HG03469 (cell line): ENCODE data around the gene TCF4.

ENCODE experiments used
- ATAC-seq: cut with Tn5 transposase; IDR thresholded peaks from one replicate; pipeline ENCODE4 v1.9.1; 2021; ENCODE audit warnings: mild to moderate bottlenecking, moderate library complexity, moderate number of reproducible peaks; ENCODE audit not compliant: unreplicated experiment

TCF4 gene

DNA sequence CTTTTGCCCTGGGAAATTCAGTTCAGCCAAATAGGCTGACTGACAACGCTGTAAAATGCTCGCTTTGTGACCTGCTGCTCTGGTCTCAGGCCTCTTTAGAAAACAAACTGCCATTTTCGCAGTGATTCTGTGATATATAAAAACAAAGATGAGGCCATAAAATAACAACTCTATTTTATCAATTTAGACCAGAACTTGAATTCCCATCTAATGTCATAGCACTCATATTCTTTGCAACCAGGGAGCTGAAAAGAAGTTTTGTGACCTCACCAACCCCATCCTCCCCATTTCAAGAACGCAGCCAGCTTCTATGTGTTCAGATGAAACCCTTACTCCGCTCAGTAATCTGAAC is 40.3 kb downstream of the TCF4 start:
- ATAC-seq: no peak

DNA sequence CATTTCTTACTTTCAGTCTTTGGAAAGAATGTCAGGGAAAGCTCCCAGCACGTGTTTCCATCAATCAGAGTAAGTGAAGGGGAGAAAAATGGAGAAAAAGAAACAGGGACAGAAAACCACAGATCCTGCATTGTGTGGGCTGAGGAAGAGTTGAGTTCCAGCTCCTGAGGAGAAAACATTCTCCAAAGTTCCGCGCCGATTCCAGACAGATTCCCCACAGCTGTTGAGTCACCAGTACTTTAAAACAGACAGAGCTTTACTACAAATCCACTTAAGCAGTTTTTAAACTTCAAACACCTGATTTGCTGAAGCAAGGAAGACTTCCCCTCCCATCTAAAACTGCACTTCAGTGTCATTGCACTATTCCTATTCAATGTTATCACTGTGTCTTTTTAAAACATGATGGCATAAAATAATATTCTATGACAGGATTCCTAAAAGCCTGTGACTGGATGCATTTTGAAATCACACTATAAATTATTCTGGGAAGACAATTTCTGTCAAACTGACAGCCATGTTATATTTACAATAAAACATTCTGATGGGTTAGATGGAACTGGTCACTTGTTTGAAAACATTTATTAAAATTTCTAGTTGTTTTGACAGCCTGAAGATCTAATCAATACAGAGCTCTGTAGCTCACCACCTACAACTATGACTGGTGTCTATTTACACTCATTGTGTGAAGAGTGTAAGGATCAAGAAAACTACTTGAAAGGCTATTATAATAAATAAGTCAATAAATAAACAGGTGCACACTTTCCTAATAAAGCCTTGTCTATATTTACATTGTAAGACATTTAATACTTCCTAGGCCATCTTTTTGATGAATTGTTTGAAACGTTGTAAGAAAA is 40.9 kb downstream of the TCF4 start:
- no peak for ATAC-seq

DNA sequence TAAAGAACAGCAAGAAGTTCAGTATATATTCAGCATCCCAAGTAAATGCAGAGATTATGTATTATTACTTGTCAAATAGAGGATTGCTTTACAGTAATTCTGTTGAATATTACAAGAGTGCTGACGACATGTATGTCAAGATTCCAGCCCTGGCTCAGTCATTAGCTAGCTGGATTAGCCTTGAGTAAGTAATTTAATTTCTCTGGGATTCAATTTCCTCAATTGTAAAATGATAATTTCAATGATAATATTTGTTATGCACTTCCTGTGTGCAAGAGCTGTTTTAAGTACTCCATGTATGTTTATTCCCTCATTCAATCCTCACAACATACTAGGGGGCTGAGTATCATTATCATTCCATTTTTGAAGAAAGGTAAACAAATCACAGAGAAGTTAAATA is 44.0 kb downstream of the TCF4 start:
- ATAC-seq: no peak

DNA sequence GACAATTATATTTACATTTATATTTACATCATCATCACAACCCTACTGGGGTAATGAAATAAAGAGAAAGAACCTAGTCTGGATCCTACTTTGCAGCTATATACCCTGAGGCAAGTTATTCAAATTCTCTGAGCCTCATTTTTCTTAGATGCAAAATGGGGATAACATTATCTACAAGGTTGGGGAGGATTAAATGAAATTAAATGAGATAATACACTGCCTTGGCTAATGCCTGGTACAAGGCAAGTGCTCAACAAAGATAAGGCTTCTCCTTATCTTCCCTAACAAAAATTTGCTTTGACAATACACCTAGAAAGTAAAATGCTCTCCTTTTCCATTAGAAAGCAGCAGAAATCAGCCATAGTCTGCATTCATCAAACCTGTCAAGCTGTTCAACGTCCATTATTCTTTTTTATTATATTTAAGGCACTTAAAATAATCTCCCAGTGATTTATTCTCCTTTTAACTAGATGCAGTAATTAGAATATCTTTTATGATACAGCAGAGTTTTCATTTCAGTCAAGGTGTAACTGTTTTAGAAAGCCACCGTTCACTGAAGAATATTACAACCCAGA is 44.8 kb downstream of the TCF4 start:
- no peak for ATAC-seq

DNA sequence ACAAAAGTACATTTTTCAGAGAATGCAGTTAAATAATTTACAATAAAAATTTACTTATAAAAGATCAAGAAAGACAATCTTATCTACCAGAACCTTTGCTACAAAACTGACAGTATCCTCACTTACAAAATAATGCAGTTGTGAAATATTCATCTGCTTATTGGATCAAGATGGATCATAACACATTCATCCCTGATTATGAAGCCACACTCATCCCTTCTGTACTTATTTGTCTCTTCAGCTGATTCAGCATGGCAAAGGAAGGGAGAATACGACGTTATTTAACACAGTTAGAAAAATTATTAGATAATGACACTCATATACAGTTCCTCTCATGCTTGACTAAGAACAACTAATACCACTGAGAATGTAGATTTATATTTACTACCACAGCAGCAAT is 46.4 kb downstream of the TCF4 start:
- no peak for ATAC-seq

DNA sequence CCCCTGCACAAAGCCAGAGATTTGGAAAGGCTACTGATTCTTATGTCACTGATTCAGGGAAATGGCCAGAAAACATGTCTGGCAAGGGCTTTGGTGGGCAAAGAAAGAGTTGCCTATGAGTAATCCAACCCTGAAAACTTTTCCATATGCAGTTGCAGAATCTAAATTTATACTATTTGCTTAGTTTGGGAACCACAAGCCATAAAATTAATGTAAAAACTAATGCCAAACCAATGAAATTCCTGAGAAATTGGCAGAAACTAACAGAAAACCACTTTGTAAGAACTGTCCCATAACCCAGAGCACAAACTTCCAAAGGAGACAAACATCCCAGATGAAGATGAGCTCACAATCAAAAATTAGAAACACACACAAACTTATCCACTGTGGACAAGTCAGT is 48.8 kb downstream of the TCF4 start:
- ATAC-seq: no peak

DNA sequence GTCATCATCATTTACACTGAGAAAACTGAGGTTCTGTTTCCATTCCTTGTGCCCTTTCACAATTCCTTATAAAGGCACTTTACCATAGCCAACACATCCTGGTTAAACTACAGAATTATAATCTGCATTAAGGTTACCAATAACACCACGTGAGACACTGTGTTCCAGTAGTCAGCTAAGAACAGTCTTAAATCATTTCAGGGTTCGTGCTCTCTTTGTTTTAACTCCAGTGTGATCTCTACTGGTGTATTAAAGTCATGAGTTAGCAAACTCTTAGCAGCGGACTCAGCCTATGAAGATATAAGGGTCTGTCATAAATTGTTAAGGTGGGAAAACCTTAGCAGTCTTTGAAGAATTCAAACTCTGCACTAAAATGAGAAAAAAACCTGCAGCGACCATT is 53.0 kb downstream of the TCF4 start:
- no peak for ATAC-seq

DNA sequence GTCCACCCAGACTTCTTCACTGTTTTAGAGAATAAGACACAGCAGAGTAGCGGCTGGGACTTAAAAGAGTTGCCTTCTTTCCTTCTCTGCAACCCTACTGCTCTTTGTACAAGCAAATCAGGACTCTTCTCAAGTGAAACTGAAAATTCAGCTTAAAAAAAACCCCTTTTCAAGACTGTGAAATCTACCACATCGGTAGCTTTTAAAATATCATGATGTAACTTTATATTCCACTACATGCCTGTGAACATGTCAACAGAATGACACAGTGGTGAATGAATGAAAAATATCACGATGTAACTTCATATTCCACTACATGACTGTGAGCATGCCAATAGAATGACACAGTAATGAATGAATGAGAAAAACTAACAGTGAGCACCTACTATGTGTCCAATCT is 53.4 kb downstream of the TCF4 start:
- ATAC-seq: no peak

DNA sequence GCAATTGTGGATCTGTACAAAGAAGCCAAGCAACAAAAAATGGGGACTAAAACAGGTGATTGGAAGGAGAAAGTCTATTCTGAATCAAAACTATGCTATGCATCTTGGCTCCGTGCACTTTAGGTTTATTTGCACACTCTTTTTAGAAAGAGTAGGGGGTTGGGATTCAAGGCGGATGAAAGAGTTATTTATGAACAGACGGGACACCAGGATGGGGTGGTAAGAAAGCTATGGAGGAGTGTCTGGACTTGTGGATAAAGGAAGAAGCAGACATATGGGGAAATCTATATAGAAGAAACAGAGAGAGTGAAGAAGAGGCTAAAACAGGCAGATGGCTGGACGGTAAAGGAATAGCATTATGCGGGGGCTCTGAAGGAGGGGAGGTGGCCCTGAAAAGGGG is 57.8 kb downstream of the TCF4 start:
- ATAC-seq: no peak

DNA sequence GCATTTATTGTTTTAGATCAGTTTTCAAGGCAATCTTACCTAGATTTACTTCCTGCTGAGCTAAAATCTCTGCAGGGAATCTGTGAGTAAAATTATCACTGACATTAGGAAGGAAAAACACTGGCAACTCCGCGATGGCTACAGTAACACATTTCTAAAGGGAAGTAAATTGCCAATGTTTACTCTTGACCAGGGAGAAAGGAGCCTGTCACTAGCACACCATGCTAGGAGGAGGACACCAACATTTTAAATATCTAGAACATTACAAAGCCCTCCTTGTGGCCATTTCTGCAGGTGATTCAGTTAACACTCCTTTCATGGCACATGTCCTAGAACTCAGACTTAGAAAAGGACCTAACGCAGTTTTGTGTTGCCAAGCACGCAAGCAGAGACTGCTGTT is 58.4 kb downstream of the TCF4 start:
- ATAC-seq: no peak

DNA sequence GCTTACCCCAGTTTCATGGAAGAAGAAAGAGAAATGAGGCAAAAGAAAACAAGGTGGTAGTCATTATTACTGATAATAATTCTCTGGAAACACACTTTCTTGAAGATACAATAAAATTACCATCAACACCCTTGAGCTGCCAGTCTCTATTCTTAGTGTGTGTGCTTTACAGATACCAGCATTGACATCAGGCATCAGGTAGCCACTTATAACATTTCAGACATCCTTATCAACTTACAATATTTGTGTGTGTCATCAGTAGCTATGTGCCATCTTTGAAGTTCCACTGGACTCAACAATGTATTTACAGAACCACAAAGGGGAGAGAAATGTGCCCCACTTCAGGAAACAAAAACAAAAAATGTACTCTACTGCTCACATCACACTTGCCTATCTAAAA is 62.1 kb downstream of the TCF4 start:
- no peak for ATAC-seq

DNA sequence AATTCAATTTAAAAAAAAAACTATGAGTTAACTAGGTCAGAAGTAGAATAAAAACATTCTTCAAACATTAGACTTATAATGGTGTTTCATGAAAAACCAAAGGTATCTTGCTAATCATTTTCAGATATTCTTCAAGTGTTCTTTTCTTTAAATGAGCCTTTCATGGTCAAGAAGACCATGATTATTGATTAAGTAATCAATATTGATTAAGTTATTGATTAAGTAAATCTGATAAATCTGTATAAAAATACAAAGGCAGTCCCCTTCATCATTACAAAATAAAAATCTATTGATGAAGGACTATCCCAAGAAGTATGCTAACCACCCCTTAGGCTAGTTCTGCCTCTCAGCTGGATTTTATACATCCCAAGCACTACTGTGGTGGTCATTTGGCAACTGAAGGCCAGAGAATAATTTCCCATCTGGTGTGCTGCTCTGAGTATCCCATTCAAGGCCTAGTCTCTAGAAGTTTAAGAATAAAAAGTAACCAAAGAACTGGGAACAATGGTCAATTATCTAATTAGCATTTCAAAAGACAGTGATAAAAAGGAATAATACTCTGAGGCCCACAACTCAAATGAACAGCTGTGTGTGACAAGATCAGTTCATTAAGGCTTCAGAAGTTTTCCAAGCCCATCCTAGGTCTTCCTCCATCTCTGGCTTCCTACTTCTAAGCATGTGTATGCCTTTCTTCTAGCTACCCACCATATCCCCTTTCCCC is 63.5 kb downstream of the TCF4 start:
- ATAC-seq: no peak

DNA sequence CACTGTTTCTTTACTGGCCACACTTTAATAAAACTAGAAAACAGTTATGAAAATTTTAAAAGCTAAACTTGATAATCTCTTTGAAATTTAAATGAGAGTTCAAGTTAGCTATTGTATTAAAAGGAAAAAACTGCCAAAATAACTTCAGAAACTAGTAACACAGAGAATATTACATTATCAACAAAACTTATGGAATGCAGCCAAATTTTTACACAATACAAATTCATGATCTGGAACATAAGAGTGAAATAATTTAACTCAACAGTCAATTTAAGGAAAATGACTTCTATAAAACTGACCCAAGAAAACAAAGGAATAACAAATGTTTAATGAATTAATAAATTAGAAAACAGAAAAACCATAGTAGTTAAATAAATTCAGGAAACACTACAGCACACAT is 65.0 kb downstream of the TCF4 start:
- no peak for ATAC-seq

DNA sequence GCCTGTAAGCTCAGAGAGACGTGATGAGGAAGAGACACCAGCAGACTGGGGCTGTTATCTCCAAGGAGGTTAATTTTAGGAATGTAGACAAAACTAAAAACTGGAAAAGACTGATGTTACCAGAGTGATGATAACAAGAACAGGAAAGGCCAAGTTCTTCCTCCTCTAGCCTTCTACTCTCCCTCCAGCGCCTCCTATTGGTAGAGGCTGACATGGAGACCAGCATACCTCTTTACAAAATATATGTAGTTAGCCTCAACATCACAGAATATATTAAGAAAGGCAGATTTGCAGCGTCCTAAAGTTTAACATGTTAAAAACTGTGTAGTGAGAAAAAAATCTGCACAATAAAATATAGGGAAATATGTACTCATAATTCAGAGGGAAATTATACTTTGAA is 66.0 kb downstream of the TCF4 start:
- ATAC-seq: no peak

DNA sequence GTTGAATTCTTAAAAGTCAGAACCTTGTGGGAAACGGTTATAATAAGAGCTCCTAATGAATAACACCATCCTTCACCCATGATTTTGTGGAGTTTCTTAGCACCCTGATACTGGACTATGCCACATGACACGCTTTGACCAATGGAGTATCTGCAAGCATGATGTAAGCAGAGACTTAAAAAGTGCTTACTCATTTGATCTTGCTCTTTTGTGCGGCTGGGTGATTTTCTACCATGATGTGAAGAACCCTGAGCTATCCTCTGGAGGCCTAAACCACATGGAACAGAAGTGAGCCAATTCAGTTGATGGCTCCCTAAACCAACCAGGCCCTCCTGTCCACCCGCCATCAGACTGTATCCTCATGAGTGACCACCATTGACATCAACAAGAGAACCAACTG is 70.9 kb downstream of the TCF4 start:
- ATAC-seq: no peak

DNA sequence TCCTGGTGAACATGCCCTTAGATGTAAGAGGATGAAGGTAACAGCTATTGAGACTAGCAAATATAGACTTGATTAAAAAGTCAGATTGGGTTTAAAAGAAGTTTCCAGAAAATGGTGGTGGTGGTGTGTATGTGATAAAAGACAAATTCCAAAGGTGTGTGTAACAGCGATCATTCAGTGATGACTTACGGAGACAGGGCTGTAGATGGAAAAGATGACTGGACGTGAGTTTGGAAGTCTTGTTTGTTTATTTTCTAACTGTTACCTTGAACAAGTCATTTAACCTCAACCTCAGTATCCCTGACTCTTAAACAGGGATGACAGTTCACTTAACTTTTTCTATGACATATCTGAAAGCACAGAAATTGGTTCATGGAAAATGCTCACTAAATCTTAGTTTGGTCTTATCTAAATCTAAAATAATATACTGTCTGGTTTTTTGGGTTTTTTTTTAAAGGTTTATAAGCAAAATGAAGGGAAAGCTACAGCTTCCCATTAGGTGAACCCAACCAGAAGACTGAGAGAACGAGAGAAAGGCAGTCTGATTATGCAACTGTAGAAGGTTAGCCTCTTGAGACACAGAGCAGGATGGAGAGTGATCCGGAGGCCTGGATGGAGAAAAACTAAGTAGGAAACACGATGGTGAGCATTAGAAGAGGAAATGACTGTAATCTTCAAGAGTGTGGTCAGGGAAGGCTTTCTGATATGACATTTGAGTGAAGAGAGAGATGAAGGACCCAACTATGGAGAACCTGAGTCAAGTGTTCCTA is 71.9 kb downstream of the TCF4 start:
- no peak for ATAC-seq

DNA sequence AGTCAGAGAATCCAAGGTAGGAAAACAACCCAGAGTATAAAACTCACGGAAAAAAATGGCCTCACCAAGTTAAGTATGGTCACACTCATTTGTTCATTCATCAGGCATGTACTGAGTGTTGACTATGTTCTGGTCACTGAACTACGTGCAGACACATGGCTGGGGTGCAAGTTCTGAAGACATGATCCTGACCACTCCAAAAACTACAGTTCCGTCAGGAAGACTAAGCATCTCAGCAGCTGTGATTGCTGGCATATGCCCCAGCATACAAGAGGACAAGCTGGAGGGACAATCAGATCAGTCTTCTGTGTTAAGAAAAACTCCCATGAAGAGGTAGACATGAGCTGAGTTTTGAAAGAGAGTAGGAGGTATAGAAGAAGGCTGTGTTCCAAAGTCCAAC is 72.8 kb downstream of the TCF4 start:
- ATAC-seq: no peak

DNA sequence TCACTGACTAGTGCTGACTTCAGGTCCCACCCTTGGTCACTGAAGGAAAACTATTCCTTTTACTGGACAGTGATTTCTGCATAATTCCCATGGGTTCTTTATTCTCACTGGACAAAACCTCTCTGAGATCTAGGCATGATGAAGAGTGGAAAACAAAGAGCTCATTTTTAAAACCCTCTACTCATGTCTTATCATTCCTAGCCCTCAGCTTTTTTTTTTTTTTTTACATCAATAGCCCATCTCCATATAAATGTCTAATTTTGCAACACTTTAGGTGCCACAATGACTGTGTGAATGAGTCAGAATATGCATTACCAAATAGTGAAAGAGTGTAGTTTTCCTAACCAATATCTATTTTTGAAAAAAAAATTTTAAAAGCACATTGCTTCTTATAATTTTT is 74.8 kb downstream of the TCF4 start:
- ATAC-seq: no peak

DNA sequence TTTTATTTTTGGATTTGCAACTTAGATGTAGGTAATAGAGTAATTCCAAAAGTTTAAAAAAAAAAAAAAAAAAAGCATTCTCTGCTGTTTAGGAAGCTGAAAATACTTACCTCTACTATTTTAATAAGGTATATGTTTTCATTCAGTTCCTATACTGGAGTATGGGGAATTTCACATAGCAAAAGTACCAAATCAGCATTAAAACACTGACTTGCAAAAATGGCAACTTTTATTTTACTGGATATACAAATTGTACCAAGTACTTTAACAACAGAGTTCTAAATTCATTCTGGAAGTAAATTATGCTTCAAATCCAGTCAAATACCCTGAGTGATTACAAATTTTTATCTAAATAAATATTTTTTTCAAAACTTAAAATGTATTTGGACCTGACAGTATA is 76.7 kb downstream of the TCF4 start:
- no peak for ATAC-seq

DNA sequence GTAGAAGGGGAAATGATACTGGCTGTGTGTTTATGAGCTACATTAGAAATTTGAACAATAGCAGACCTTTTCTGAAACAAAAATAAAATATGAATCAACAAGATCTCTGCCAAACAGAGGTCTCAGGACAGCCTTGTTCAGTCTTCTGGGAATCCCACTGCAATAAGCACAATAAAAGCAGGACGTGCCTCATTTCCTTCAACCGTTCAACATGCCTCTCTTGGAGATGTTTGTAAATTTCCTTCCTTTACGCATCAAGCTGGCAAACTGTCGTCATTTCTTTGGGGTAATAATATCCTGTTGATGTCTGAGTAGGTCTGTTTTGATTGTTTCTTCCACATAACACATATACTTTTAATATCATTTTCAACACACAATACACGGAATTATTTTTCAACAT is 77.2 kb downstream of the TCF4 start:
- ATAC-seq: no peak

DNA sequence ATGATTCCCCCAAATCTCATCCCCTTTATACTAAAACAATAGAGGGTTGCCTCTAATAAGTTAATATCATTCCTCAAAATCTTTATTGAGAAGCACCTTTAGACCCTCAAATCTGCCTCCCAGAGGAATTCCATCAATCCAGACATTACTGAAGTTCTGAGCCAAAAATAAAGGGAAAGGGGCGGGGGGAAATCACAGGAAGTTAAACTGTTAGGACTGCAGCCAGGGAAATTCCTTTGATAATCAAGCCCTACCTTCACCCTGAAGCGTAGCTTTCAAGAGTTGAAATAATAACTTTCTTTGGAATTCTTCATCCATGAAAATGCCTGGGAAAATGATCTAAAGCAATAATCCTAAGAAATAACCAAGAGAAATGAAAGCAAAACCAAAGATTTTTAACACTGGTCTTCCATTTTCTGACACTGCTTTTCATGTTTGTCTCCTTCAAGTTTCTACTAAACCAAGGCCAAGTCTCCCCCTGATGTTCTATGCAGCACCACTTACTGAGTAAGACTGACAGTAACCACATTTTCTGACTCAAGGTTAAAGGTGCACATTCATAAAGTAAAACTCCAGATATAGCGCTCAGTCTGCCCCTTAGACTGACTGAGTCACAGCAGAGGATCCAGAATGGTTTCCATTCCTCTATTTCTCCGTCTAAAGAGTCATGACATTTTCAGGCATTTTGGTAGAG is 78.2 kb downstream of the TCF4 start:
- ATAC-seq: peak; percentile 95
